Ishikawa (cell line): ENCODE results near the gene CMSS1.

Source experiments
- CEBPB ChIP-seq: IDR thresholded peaks from 2 replicates; pipeline ENCODE4 v1.6.1; 2012
- CREB1 ChIP-seq: IDR thresholded peaks from 2 replicates; pipeline ENCODE4 v1.6.1; 2012; ENCODE audit warnings: low read depth
- EGR1 ChIP-seq: IDR thresholded peaks from 2 replicates; pipeline ENCODE4 v1.6.1; 2012
- EP300 ChIP-seq: IDR thresholded peaks from 2 replicates; pipeline ENCODE4 v1.6.1; 2012; ENCODE audit warnings: borderline replicate concordance
- FOXM1 ChIP-seq: IDR thresholded peaks from 2 replicates; pipeline ENCODE4 v1.6.1; 2012; ENCODE audit warnings: low read depth, borderline replicate concordance
- NFIC ChIP-seq: IDR thresholded peaks from 2 replicates; pipeline ENCODE4 v1.6.1; 2012
- RAD21 ChIP-seq: IDR thresholded peaks from 2 replicates; pipeline ENCODE4 v1.6.1; 2012; ENCODE audit warnings: low read depth
- TAF1 ChIP-seq: IDR thresholded peaks from 2 replicates; pipeline ENCODE4 v1.6.1; 2012; ENCODE audit warnings: low read depth, mild to moderate bottlenecking
- TCF12 ChIP-seq: IDR thresholded peaks from 2 replicates; pipeline ENCODE4 v1.6.1; 2012; ENCODE audit warnings: low read depth
- TEAD4 ChIP-seq: IDR thresholded peaks from 2 replicates; pipeline ENCODE4 v1.6.1; 2012
- YY1 ChIP-seq: IDR thresholded peaks from 2 replicates; pipeline ENCODE4 v1.6.1; 2012; ENCODE audit warnings: low read depth
- ZBTB7A ChIP-seq: IDR thresholded peaks from 2 replicates; pipeline ENCODE4 v1.6.1; 2012; ENCODE audit warnings: low read depth
- TF ChIP-seq, protein P1 (sequence below): IDR thresholded peaks from 2 replicates; pipeline ENCODE4 v1.6.1; 2012
- TF ChIP-seq, protein P2 (sequence below): IDR thresholded peaks from 2 replicates; pipeline ENCODE4 v1.6.1; 2012; ENCODE audit warnings: low read depth, mild to moderate bottlenecking
- TF ChIP-seq, protein P3 (sequence below): IDR thresholded peaks from 2 replicates; pipeline ENCODE4 v1.6.1; 2012

CMSS1 gene

DNA sequence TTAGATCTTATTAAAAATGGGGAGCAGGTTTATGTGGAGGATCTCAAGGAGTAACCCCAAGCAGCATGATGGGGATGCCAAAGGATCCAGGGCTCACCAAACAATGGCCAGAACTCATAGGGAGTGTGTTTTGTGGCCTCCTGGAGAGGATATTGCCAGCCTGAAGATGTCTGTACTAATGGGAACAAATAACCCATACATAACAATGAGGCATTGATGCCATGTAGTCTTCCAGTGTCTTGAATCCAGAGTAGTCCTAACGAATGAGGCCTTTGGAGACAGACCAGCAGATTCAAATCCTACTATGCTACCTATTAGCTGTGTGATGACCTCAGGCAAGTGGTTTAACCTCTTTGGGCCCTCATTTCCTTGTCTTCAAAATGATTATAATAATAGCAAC, 45.0 kb upstream of the CMSS1 start:
- no peak for TF ChIP-seq CEBPB
- no peak for TF ChIP-seq TCF12
- TF ChIP-seq, protein P1, sequence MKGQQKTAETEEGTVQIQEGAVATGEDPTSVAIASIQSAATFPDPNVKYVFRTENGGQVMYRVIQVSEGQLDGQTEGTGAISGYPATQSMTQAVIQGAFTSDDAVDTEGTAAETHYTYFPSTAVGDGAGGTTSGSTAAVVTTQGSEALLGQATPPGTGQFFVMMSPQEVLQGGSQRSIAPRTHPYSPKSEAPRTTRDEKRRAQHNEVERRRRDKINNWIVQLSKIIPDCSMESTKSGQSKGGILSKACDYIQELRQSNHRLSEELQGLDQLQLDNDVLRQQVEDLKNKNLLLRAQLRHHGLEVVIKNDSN = no peak
- TF ChIP-seq, protein P2, sequence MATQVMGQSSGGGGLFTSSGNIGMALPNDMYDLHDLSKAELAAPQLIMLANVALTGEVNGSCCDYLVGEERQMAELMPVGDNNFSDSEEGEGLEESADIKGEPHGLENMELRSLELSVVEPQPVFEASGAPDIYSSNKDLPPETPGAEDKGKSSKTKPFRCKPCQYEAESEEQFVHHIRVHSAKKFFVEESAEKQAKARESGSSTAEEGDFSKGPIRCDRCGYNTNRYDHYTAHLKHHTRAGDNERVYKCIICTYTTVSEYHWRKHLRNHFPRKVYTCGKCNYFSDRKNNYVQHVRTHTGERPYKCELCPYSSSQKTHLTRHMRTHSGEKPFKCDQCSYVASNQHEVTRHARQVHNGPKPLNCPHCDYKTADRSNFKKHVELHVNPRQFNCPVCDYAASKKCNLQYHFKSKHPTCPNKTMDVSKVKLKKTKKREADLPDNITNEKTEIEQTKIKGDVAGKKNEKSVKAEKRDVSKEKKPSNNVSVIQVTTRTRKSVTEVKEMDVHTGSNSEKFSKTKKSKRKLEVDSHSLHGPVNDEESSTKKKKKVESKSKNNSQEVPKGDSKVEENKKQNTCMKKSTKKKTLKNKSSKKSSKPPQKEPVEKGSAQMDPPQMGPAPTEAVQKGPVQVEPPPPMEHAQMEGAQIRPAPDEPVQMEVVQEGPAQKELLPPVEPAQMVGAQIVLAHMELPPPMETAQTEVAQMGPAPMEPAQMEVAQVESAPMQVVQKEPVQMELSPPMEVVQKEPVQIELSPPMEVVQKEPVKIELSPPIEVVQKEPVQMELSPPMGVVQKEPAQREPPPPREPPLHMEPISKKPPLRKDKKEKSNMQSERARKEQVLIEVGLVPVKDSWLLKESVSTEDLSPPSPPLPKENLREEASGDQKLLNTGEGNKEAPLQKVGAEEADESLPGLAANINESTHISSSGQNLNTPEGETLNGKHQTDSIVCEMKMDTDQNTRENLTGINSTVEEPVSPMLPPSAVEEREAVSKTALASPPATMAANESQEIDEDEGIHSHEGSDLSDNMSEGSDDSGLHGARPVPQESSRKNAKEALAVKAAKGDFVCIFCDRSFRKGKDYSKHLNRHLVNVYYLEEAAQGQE = no peak
- TF ChIP-seq, protein P3, sequence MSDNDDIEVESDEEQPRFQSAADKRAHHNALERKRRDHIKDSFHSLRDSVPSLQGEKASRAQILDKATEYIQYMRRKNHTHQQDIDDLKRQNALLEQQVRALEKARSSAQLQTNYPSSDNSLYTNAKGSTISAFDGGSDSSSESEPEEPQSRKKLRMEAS = no peak
- TF ChIP-seq TAF1 = no peak
- no peak for TF ChIP-seq EP300
- TF ChIP-seq EGR1 = no peak
- TF ChIP-seq YY1 = no peak

DNA sequence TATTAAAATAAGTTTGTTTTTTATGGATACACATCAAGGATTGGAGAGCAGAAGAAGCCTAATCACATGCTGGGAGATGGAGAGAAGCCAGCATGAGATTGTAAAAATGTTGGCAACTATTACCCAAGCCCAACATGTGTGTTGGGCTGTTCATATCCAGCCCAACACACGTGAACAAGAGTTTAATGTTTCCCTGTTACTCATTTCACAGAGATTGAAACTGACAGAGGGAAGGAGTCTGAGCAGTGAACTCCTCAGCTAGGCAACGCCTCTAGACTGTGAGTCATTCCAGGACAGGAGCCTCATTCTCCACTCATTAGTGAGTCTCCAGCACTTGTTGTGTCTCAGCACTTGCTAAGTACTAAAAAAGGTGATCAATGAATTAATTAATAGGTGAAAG, 43.2 kb upstream of the CMSS1 start:
- TF ChIP-seq RAD21 (no peak), CREB1 (no peak), YY1 (no peak), TCF12 (no peak), EP300 (no peak), NFIC (no peak), CEBPB (no peak), ZBTB7A (no peak), TEAD4 (no peak), TAF1 (no peak), FOXM1 (no peak), EGR1 (no peak)
- TF ChIP-seq, protein P2 = no peak
- TF ChIP-seq, protein P1 = no peak
- TF ChIP-seq, protein P3 = no peak

DNA sequence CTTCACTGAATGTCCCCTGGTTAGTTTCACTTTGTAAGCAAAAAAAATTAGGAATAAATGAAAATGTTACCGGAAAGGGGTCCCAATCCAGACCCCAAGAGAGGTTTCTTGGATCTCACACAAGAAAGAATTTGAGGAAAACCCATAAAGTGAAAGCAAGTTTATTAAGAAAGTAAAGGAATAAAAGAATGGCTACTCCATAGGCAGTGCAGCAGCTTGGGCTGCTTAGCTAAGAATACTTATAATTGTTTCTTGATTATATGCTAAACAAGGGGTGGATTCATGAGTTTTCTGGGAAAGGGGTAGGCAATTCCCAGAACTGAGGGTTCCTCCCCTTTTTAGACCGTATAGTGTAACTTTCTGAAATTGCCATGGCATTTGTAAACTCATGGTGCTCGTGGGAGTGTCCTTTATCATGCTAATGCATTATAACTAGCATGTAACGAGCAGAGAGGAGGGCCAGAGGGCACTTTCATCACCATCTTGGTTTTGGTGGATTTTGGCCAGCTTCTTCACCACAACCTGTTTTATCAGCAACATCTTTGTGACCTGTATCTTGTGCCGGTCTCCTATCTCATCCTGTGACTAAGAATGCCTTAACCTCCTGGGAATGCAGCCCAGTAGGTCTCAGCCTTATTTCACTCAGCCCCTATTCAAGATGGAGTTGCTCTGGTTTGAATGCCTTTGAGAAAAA, 41.0 kb upstream of the CMSS1 start:
- TF ChIP-seq, protein P2 = no peak
- TF ChIP-seq CREB1 (no peak), EGR1 (no peak), CEBPB (no peak), FOXM1 (no peak), NFIC (no peak), ZBTB7A (no peak), TCF12 (no peak)
- TF ChIP-seq, protein P1 = no peak
- TF ChIP-seq, protein P3 = no peak

DNA sequence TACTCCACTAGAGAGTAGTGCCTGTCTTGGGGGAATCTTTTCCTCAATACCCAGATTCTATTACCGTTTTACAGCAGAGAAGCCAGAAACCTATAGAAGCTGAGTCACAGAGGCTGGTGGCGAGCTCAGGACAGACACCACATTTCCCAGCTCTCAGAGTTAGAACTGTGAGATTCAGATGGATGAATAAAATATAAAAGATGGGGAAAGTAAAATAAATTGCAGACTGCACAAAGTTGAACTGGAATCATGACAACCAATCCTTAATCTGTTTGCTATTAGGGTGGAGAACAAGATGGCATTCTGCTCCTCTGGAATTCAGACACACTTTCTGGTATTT, 40.5 kb upstream of the CMSS1 start:
- no peak for TF ChIP-seq EP300
- no peak for TF ChIP-seq RAD21
- no peak for TF ChIP-seq CEBPB
- TF ChIP-seq, protein P3 = no peak
- TF ChIP-seq ZBTB7A = no peak
- TF ChIP-seq EGR1 = no peak
- TF ChIP-seq CREB1 = no peak
- no peak for TF ChIP-seq FOXM1
- TF ChIP-seq NFIC = no peak
- TF ChIP-seq TEAD4 = no peak
